HepG2 (cell line): ENCODE measurements around the gene ADAM8. TPM values are rescaled to one million over a fixed set of nuclear protein-coding genes. Genes with fewer than 3 reads are reported as not detected.

Experiments used
- ATF7 ChIP-seq, 2 experiments: fragments of 450-650 bp in 1 of 2; sonication (generic) in 1 of 2; formaldehyde crosslinking in 1 of 2; IDR thresholded peaks; 2 replicates each; pipeline versions ENCODE4 v1.4.0 to v1.6.1; 2016 to 2020; ENCODE audit warnings: antibody characterized with exemption in 1 of 2, mild to moderate bottlenecking in 1 of 2, missing genetic modification reagents in 1 of 2
- KLF13 ChIP-seq: sonication (generic); formaldehyde crosslinking; IDR thresholded peaks from 2 replicates; pipeline ENCODE4 v1.4.0; 2020; ENCODE audit warnings: mild to moderate bottlenecking, missing genetic modification reagents
- ONECUT2 ChIP-seq: sonication (generic); formaldehyde crosslinking; IDR thresholded peaks from 2 replicates; pipeline ENCODE4 v1.4.0; 2020; ENCODE audit warnings: missing genetic modification reagents
- PHB2 ChIP-seq: fragments of 450-650 bp; IDR thresholded peaks from 2 replicates; pipeline ENCODE4 v1.6.1; 2018; ENCODE audit not compliant: partially characterized antibody
- POLR2G ChIP-seq: fragments of 200-400 bp; formaldehyde crosslinking; IDR thresholded peaks from 2 replicates; pipeline ENCODE4 v1.6.1; 2018; ENCODE audit warnings: mild to moderate bottlenecking, low read depth, low read length, moderate library complexity
- PRMT3 ChIP-seq: sonication (generic); formaldehyde crosslinking; IDR thresholded peaks from 2 replicates; pipeline ENCODE4 v1.8.1; 2022; ENCODE audit warnings: low read depth, mild to moderate bottlenecking, moderate library complexity, missing genetic modification reagents, borderline replicate concordance
- RBAK ChIP-seq: sonication (generic); formaldehyde crosslinking; IDR thresholded peaks from 2 replicates; pipeline ENCODE4 v1.5.1; 2020; ENCODE audit warnings: mild to moderate bottlenecking, missing genetic modification reagents
- SNRNP70 ChIP-seq: fragments of 200-400 bp; formaldehyde crosslinking; IDR thresholded peaks from 2 replicates; pipeline ENCODE4 v1.6.1; 2017; ENCODE audit warnings: mild to moderate bottlenecking, low read depth, low read length, moderate library complexity
- ZNF350 ChIP-seq: sonication (generic); formaldehyde crosslinking; IDR thresholded peaks from 2 replicates; pipeline ENCODE4 v1.4.0; 2020; ENCODE audit warnings: mild to moderate bottlenecking, low read depth, missing genetic modification reagents, borderline replicate concordance
- ZNF549 ChIP-seq: sonication (generic); formaldehyde crosslinking; IDR thresholded peaks from 2 replicates; pipeline ENCODE4 v1.5.0; 2020; ENCODE audit warnings: missing genetic modification reagents
- polyA plus RNA-seq, 8 experiments: library from polyadenylated mRNA; depleted of rRNA in 3 of 8; stranded (reverse) in 7 of 8; unstranded in 1 of 8; fragments of >200 nt; fragmentation: Illumina TruSeq in 4 of 8; extraction: Trizol in 4 of 8; gene quantifications; 2 replicates each; pipeline versions ENCODE4 v1.2.1 to v1.2.3, GENCODE V29; 2011 to 2016; ENCODE audit warnings: low read depth in 4 of 8, missing spikeins in 1 of 8, mixed read lengths in 1 of 8; ENCODE audit not compliant: insufficient read depth in 1 of 8
- total RNA-seq, 5 experiments: library from RNA; depleted of rRNA; stranded (reverse); fragments of >200 nt; fragmentation: Illumina TruSeq; extraction: Trizol; gene quantifications; 2 replicates each; pipeline ENCODE4 v1.2.3, GENCODE V29; 2016; ENCODE audit warnings: low read depth in 1 of 5
- TF ChIP-seq, protein P1 (sequence below): sonication (generic); formaldehyde crosslinking; IDR thresholded peaks from 2 replicates; pipeline ENCODE4 v1.4.0; 2020; ENCODE audit warnings: missing genetic modification reagents
- TF ChIP-seq, protein P2 (sequence below): IDR thresholded peaks from 2 replicates; pipeline ENCODE4 v1.6.1; 2012; ENCODE audit warnings: low read length, improper control_type of control experiment
- TF ChIP-seq, protein P3 (sequence below): sonication (generic); formaldehyde crosslinking; IDR thresholded peaks from 2 replicates; pipeline ENCODE4 v1.4.0; 2020; ENCODE audit warnings: missing genetic modification reagents
- TF ChIP-seq, protein P4 (sequence below): sonication (generic); formaldehyde crosslinking; IDR thresholded peaks from 2 replicates; pipeline ENCODE4 v1.5.1; 2020; ENCODE audit warnings: mild to moderate bottlenecking, missing genetic modification reagents, moderate library complexity

ADAM8 gene
- total and polyA plus RNA-seq, 2 of the 13 experiments (the other 11 are each of a cell fraction or from before 2014, with no cell fraction given) = 0.24 to 0.93 TPM

DNA sequence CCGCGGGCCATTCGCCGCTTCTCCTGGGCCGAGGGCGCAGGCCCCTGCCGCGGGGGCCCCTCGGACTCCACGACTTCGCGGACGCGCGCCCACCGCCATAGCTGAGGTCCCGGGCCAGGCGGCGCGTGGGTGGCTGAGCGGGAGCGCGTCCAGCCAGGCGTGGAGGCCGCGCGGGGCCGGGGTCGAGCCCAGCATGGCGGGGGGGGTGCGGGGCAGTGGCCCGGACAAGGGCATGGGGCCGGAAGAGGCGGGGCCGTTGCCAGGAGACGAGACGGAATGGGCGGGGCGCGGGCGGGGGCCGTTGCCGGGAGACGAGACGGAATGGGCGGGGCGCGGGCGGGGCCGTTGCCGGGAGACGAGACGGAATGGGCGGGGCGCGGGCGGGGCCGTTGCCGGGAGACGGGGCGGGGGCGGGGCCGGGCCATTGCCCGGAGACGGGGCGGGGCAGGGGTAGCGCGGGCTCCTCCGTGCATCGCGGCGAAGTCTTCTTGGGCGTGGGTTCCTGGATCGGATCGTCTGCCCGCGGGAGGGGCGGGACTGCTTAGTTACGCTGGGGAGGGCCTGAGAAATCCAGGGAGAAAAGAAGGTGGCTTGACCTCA is 14.8 kb downstream of the ADAM8 start (continued):
- TF ChIP-seq ZNF549 (CRISPR knock-in tag) = no peak
- no peak for TF ChIP-seq KLF13 (CRISPR knock-in tag)
- TF ChIP-seq RBAK (CRISPR knock-in tag) = no peak
- TF ChIP-seq, protein P1, sequence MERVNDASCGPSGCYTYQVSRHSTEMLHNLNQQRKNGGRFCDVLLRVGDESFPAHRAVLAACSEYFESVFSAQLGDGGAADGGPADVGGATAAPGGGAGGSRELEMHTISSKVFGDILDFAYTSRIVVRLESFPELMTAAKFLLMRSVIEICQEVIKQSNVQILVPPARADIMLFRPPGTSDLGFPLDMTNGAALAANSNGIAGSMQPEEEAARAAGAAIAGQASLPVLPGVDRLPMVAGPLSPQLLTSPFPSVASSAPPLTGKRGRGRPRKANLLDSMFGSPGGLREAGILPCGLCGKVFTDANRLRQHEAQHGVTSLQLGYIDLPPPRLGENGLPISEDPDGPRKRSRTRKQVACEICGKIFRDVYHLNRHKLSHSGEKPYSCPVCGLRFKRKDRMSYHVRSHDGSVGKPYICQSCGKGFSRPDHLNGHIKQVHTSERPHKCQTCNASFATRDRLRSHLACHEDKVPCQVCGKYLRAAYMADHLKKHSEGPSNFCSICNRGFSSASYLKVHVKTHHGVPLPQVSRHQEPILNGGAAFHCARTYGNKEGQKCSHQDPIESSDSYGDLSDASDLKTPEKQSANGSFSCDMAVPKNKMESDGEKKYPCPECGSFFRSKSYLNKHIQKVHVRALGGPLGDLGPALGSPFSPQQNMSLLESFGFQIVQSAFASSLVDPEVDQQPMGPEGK = 0 out of 2 replicates have a peak, but pooled peaks have one; percentile 0
- no peak for TF ChIP-seq SNRNP70
- TF ChIP-seq ATF7 (IDR thresholded peaks at IDR 0.05) = no peak
- TF ChIP-seq ATF7 (CRISPR knock-in tag; IDR thresholded peaks at IDR 0.05) = no peak
- no peak for TF ChIP-seq PHB2
- TF ChIP-seq ONECUT2 (CRISPR knock-in tag) = no peak
- peak; percentile 35; the same call in 1 of the 2 replicates for TF ChIP-seq POLR2G
- TF ChIP-seq, protein P2, sequence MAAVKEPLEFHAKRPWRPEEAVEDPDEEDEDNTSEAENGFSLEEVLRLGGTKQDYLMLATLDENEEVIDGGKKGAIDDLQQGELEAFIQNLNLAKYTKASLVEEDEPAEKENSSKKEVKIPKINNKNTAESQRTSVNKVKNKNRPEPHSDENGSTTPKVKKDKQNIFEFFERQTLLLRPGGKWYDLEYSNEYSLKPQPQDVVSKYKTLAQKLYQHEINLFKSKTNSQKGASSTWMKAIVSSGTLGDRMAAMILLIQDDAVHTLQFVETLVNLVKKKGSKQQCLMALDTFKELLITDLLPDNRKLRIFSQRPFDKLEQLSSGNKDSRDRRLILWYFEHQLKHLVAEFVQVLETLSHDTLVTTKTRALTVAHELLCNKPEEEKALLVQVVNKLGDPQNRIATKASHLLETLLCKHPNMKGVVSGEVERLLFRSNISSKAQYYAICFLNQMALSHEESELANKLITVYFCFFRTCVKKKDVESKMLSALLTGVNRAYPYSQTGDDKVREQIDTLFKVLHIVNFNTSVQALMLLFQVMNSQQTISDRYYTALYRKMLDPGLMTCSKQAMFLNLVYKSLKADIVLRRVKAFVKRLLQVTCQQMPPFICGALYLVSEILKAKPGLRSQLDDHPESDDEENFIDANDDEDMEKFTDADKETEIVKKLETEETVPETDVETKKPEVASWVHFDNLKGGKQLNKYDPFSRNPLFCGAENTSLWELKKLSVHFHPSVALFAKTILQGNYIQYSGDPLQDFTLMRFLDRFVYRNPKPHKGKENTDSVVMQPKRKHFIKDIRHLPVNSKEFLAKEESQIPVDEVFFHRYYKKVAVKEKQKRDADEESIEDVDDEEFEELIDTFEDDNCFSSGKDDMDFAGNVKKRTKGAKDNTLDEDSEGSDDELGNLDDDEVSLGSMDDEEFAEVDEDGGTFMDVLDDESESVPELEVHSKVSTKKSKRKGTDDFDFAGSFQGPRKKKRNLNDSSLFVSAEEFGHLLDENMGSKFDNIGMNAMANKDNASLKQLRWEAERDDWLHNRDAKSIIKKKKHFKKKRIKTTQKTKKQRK = no peak
- TF ChIP-seq, protein P3, sequence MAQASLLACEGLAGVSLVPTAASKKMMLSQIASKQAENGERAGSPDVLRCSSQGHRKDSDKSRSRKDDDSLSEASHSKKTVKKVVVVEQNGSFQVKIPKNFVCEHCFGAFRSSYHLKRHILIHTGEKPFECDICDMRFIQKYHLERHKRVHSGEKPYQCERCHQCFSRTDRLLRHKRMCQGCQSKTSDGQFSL (CRISPR knock-in tag) = peak; percentile 66; the same call in 1 of the 2 replicates
- TF ChIP-seq ZNF350 (CRISPR knock-in tag) = no peak
- no peak for TF ChIP-seq PRMT3 (CRISPR knock-in tag)
- TF ChIP-seq, protein P4, sequence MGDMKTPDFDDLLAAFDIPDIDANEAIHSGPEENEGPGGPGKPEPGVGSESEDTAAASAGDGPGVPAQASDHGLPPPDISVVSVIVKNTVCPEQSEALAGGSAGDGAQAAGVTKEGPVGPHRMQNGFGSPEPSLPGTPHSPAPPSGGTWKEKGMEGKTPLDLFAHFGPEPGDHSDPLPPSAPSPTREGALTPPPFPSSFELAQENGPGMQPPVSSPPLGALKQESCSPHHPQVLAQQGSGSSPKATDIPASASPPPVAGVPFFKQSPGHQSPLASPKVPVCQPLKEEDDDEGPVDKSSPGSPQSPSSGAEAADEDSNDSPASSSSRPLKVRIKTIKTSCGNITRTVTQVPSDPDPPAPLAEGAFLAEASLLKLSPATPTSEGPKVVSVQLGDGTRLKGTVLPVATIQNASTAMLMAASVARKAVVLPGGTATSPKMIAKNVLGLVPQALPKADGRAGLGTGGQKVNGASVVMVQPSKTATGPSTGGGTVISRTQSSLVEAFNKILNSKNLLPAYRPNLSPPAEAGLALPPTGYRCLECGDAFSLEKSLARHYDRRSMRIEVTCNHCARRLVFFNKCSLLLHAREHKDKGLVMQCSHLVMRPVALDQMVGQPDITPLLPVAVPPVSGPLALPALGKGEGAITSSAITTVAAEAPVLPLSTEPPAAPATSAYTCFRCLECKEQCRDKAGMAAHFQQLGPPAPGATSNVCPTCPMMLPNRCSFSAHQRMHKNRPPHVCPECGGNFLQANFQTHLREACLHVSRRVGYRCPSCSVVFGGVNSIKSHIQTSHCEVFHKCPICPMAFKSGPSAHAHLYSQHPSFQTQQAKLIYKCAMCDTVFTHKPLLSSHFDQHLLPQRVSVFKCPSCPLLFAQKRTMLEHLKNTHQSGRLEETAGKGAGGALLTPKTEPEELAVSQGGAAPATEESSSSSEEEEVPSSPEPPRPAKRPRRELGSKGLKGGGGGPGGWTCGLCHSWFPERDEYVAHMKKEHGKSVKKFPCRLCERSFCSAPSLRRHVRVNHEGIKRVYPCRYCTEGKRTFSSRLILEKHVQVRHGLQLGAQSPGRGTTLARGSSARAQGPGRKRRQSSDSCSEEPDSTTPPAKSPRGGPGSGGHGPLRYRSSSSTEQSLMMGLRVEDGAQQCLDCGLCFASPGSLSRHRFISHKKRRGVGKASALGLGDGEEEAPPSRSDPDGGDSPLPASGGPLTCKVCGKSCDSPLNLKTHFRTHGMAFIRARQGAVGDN (CRISPR knock-in tag) = peak; percentile 18; the same call in 1 of the 2 replicates
